ENCODE measurements around the gene EXOC6B.

Gene EXOC6B

GRCh38 chr2:72153924-72154323 lies 671.9 kb downstream of the EXOC6B start:
- DNase-seq, result no peak

GRCh38 chr2:72153026-72153791 lies 672.6 kb downstream of the EXOC6B start:
- DNase-seq, result no peak

GRCh38 chr2:72150861-72151356 lies 674.9 kb downstream of the EXOC6B start:
- DNase-seq, result no peak

- DNase-seq, result peak; percentile 58
Observed at GRCh38 chr2:72150157-72150860, 675.5 kb downstream of the EXOC6B start.

- no peak for DNase-seq
Observed at GRCh38 chr2:72149556-72150156, 676.2 kb downstream of the EXOC6B start.

GRCh38 chr2:72148837-72149555 lies 676.8 kb downstream of the EXOC6B start:
- DNase-seq, result peak; percentile 23

- no peak for DNase-seq
Observed at GRCh38 chr2:72148003-72148836, 677.6 kb downstream of the EXOC6B start.

GRCh38 chr2:72147303-72147971 lies 678.4 kb downstream of the EXOC6B start, which contains the start of gene CYP26B1:
TSS of gene CYP26B1 (minus strand) at chr2:72147862. CDS start at chr2:72147834, 28 bp downstream.
- DNase-seq, result peak; percentile 14

GRCh38 chr2:72146347-72147302 lies 679.2 kb downstream of the EXOC6B start:
- DNase-seq, result no peak

- no peak for DNase-seq
Observed at GRCh38 chr2:72145658-72146329, 680.0 kb downstream of the EXOC6B start.

- peak; percentile 68 for DNase-seq
Observed at GRCh38 chr2:72145289-72145657, 680.6 kb downstream of the EXOC6B start.

- peak; percentile 73 for DNase-seq
Observed at GRCh38 chr2:72144632-72145288, 681.1 kb downstream of the EXOC6B start.

GRCh38 chr2:72144274-72144631 lies 681.6 kb downstream of the EXOC6B start:
- no peak for DNase-seq

GRCh38 chr2:72143441-72144273 lies 682.2 kb downstream of the EXOC6B start:
- no peak for DNase-seq

- no peak for DNase-seq
Observed at GRCh38 chr2:72142570-72143440, 683.0 kb downstream of the EXOC6B start.

GRCh38 chr2:72141881-72142451 lies 683.9 kb downstream of the EXOC6B start:
- DNase-seq, result no peak

Data from NCI-H2171 (cell line).